Stimulated activated CD8-positive, alpha-beta memory T cell treated with anti-CD3 and anti-CD28 coated beads, Interleukin-12 subunit alpha, Interleukin-12 subunit beta, amount 100 ng/mL, for 24 hours (primary cell): ENCODE data around the gene PALD1.
A peak's percentile ranks its signal among the peaks of the same experiment; 100 is the strongest.

ENCODE experiments used
- DNase-seq: peaks from one replicate; pipeline ENCODE4 v3.0.0-alpha.2; 2020; ENCODE audit errors: extremely low read depth

PALD1 gene

DNA sequence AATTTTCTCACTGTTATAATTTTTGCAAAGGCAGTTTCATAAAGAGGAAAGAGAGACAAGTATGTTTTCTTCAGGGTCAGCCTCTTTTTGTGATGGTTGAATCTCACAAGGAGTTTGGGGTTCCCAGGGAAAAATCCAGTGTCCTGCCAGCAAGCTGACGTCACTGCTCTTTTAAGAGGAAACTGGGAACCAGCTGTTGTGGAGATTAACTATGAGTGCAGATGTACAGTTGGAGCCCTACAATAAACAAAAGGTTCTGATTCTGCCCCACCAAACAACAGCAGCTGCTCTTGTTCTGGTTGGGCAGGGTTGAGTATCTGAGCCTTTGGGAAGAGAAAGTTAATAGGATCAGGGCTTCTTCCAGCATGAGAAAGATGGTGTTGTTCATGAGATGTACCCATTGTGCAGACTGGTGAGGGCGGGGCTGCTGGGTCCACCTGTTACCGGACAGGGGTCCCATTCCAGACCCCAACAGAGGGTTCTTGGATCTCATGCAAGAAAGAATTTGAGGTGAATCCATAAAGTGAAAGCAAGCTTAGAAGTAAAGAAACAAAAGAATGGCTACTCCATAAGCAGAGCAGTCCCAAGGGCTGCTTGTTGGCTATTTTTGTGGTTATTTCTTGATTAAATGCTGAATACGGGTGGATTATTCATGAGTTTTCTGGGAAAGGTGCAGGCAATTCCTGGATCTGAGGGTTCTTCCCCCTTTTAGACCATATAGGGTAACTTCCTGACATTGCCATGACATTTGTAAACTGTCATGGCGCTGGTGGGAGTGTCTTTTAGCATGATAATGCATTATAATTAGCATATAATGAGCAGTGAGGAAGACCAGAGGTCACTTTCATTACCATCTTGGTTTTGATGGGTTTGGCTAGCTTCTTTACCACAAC lies 111.4 kb downstream of the PALD1 start:
- DNase-seq, result no peak

DNA sequence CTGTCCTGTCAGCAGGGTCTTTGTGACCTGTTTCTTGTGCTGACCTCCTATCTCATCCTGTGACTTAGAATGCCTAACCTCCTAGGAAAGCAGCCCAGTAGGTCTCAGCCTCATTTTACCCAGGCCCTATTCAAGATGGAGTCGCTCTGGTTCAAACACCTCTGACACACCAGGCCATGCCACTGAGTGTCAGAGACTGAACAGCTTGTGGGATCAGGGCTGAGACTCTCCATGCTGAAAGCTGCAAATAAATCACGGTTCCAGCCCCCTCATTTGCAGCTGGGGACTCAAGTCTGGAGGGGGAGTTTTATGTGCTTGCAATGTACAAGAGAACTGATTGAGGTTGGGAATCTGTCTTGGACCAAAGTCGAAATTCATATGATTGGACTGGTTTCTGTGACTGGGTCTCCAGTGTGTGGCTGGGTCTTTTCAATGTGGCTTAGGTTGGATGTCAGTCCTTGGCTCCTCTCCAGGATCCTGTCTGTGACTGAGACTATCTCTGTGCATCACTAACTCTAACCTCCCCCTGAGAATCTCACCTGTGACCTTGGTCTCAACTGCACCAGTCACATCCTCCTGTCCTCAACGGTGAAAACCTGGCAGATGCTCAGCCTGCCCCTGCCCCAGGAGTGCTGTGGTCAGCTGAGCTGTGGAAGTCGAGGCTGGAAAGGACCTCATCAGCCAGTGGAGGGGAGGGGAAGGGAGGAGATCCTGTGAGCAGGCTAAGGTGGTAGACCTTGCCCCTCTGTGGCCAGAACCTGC lies 112.3 kb downstream of the PALD1 start:
- no peak for DNase-seq

DNA sequence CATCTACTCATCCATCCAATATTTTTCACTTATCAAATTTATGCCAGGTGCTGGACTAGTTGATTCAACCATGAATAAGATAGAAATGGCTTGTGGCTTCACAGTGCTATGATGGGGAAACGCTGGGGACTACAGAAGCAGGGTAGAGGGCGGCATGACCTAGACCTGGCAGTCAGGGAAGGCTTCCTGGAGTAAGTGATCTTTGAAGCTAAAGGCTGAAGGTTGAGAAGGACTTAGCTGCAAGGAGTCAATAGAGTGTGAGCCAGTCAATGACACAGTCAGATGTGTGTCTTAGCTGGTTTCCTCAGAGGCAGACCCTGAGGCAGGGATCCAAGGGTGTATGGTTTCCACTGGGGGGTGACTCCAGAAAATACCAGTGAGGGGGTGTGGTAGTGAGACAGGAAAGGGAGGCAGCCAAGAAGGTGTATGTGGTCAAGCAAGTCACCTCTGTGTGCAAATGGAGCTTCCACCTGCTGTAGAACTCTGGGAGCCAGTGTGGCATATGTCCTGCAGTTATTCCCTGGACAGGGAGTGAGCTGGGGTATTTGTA lies 113.7 kb downstream of the PALD1 start:
- DNase-seq, result no peak

DNA sequence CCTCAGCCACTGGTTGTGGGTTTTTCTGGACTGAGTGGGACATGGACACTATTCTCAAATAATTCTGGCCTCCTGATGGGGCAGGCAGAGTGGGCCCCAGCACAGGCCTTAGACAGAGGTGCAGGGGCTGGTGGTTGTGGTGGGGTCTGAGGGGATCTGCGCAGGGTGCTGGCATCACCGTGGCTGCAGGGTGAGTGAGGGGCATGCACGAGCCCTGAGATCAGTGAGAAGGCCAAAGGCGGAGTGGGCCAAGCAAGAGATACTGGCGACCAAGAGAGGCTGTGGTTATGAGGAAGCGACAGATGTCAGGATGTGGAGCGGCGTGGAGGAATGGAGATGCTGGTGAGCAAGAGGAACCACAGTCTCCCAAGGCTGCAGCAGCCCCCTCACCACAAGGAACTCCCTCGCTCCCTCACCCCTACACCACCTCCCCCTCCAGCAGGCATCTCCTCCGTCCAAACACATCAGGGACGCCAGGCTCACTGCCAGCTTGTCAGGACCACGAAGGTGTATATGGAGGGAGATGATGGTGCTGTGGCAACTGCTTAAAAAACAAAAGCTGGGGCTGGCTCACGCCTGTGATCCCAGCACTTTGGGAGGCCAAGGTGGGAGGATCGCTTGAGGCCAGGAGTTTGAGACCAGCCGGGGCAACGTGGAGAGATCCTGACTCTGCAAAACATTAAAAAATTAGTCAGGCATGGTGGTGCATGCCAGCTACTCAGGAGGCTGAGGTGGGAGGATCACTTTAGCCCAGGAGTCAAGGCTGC lies 114.4 kb downstream of the PALD1 start:
- DNase-seq, result no peak

DNA sequence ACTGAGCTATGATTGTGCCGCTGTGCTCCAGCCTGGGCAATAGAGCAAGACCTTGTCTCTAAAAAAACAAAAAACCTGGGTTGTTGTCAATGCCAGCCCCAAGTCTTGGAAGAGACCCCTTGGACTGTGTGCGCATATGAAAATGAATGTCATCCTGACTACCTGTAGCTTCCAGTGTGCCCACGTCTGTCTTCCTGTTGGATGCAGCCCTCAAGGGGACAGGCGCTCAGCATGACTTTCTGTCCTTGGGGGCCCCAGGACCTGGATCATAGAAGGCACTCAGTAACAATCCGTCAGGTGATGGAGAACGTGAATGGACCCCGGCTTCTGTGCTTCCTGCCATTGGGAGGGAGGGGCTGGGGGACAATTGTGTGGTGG lies 114.9 kb downstream of the PALD1 start:
- DNase-seq, result no peak

DNA sequence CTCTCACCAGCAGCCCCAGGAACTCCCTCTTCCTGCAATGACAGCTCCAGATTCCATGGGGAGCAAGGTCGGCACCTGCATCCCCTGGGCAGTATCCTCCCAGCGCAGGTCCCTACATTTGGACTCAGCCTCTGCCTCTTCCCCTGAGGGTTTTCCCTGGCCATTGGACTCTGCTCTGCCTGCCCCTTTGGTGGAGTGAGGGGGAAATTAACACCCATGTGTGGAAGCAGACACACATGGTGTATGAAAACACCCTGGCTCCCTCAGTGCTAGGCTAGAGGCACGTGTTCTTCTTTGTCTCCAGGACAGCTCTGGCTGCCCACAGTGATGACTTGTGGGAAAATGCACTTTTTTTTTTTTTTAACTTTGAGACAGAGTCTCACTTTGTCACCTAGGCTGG lies 115.6 kb downstream of the PALD1 start:
- no peak for DNase-seq

DNA sequence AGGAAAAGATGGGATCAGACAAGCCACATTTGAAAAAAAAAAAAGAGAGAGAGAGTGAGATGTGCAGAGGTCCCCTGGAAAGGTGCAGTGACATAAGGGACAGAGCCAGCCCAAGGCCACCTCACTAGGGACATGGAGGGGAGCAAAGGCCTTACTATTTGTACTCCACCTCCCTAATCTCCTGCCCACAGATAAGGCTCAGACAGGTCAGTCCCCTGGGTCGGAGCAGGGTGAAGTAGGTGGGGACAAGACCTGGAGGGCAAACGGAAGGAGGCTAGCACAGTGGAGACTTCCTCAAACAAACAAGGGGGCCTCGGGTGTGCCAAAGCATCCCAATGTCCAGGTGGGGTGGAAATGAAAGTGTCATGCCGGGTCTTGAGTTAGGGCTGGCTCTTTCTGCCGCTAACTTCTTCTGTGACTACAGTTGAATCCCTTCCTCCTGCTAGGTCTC lies 117.0 kb downstream of the PALD1 start:
- DNase-seq, result no peak

DNA sequence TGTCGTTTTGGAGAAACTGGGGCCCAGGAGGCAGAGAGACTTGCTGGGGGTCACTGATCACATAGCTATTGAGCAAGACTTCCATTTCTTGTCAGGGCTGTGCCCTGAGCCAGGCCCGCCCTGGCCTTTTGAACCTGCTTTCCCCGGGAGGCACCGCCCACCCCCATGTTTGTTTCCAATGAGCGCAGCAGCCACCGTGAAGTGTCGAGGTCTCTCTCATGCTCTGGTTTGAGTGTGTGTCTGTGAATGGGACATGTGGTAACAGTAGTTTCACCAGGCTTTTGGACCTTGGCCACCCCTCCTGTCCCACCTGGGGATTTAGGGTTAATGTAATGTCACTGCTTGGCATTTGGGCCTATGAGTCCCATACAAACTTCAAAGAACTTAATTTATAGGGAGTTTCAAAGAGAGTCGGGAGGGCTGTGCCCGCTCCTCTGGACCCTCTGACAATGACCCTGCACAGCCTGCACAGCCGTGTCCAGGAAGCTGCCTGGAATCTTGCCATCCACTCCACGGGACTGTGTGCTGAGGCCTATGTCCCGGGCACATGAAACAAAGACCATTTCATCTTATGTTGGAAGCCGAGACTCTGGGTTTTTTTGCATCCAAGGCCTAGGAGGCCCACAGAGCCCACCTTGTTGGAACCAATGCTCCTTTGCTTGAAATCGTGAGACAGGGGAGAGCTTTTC lies 117.7 kb downstream of the PALD1 start:
- no peak for DNase-seq

DNA sequence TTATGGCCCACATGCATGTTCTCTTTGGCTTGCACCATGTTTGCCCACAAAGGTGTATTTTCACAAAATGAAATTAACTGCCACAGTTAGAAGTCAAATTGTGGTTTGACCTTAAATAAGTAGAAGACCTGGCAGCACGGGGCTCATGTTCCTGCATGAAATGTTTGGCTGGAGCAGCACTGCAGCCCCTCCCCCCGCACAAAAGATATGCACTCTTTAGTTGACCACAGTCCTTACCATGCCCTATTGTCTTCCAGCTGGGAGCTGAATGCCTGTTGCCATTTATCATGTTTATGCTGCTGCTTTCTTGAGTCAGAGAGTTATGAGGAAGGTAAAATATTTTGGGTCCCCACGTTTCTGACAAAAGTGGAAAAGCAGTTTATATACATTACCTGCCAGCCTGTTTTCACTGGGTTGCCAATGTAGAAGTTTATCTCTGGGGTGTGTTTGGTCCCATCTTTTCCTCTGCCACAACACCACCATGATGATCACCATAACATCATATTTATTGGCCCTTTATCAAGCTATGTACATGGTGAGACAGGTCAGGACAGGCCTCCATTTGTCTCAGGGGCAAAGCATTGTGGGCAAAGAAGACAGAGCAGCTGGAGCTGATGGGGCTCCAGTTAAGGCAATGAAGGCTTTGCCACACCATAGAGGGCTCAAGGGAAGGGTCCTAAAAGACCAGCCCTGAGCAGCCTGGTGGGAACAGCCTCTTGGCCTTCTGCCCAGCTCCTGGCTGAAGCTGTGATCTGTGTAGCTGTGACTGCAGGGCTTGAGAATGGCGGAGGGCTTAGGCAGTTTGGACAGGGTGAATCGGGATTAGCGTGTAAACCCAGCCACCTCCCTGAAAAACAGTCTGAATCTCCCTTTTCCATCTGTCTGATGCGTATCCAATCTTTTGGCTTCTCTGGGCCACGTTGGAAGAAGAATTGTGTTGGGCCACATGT lies 118.6 kb downstream of the PALD1 start:
- DNase-seq, result no peak

DNA sequence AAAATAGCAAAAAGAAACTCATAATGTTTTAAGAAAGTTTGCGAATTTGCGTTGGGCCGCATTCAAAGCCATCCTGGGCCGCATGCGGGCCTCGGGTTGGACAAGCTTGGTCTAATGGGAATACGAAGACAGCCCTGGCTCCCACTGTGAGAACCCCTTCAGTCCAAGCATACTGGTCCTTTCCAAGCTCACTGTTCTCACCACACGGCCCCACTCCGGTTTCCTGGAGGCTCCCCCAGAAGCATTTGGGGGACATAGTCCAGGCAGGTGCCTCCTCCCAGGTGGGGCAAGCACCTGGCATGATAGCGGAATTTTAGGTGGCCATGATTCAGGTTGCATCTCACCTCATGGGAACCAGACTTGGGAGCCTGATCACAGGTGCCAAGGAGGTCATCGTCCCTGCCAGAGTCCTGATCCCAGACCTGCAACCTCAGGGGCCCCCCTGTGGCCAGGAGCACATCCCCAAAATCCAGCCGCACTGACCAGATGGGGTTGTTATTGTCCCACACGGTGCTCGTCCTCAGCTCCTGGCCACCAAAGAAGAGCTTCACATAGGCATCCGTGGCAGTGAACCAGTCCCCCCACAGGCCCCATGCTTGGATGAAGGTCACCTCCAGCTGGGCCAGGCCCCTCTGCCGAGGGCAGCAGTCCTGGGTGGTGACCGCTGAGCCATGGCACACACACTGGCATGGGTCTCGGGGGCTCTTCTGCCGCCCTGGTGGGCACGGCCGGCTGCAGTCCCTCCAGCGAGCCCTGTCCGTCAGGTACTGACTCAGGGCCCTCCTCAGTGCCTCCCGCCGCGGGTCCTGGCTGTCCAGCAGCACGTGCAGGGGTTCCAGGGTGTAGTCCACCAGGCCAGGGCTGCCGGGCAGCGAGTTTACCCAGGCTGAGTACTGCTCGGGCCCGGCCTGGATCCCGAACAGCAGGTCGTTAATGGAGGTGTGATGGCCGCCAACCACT lies 119.6 kb downstream of the PALD1 start:
- no peak for DNase-seq

DNA sequence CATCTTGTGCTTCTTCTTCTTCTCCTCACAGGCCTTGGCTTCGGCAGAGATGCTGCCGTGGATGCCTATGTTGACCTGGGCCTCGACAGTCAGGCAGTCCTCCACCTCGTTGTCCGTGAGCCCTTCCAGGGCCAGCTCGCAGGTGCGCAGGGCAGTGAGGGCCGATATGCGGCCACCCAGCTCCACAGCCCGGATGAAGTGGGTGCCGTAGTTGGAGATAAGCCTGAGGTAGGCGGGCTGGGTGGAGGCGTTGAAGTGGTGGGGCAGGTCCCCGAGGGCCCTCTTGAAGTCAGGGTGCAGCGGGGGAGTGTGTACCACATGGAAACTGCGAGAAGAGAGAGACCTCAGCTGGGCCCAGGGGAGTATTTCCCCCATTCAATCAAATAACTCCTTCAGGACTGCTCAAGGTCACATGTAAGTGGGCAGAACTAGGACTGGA lies 120.3 kb downstream of the PALD1 start:
- DNase-seq, result no peak

DNA sequence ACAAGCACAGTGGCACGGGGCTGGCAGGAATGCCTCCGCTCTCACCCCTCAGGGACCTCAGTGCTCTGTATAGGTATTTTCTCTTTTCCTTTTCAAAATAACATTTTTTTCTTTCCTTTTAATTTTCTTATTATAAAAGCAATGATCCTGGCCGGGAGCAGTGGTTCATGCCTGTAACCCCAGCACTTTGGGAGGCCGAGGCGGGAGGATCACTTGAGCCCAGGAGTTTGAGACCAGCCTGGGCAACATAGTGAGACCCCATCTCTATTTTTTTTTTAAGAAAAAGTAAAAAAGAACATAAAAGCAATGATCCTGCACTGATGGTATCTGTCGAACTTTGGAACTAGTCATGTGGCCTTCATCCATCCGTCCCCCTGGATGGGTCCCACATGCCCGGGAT lies 120.8 kb downstream of the PALD1 start:
- DNase-seq, result no peak

DNA sequence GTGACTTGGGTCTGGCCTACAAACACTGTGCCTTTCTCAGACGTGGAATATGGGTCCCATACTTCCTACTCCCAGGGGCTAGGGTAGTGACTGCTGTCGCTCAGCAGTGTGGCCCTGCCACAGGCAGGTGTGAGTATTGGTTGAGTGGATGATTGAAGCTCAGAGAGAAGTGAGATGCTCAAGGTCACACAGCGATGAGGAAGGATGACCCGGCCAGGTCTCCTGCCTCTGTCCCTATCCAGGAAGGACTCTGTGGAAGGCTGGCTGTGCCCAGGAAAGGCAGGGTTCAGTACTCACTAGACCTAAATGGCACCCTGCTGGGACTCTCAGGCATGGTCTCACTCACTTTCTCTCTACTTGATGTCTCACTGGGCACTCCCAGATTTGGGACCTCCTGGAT lies 121.2 kb downstream of the PALD1 start:
- no peak for DNase-seq

DNA sequence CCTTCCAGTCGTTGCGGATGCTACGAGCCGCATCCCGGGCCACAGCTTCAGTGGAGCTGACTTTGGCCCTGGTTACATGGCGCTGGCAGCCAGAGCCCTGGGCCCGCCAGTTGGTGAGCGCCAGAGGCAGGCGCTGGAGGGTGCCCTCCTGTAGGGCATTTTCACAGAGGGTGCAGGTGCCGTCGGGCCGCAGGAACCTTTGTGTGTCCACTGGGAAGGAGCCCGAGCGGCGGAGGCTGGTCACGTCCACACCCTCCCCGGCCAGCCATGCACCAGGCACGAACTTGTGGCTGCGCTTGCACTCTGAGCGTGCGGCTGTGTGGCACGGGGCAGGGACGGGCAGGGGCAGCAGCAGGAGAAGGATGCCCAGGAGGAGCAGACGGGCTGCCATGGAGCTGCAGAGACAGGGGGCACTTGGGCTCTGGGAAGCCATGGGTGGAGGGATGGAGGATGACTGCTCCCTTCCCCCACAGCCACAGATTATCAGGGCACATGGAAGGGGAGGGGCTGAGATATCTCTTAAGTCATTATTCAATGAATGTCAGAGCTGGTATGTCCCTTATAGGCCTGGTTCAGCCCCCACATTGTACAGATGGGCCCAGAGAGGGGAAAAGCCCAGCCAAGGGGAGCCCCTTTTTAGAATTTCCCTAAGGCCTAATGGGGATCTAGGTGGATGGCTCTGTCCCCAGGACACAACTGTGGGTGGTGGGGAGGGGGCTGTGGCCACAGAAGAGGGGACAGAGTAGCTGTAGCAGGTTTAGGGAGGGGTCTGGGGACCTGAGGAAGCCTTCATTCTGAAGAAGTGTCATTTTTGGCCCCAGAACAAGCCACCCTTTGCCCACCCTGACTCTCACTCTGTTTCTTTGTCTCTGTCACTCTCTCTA lies 122.2 kb downstream of the PALD1 start:
- DNase-seq, result no peak

DNA sequence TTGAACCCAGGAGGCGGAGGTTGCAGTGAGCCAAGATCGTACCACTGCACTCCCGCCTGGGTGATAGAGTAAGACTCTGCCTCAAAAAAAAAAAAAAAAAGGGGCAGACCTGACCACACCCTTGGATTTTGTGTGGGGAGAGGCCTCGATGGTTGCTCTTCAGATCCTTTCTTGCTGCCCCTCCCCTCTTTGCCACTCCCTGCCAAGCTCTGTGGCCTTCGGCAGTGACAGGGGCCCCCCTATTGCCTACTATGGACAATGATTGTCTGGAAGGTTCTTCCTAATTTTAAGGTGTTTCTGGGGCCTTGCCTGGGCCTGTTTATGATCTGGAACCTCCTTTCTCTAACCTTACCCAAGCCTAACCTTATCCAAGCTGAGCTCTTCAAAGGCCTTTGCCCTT lies 123.2 kb downstream of the PALD1 start:
- no peak for DNase-seq

DNA sequence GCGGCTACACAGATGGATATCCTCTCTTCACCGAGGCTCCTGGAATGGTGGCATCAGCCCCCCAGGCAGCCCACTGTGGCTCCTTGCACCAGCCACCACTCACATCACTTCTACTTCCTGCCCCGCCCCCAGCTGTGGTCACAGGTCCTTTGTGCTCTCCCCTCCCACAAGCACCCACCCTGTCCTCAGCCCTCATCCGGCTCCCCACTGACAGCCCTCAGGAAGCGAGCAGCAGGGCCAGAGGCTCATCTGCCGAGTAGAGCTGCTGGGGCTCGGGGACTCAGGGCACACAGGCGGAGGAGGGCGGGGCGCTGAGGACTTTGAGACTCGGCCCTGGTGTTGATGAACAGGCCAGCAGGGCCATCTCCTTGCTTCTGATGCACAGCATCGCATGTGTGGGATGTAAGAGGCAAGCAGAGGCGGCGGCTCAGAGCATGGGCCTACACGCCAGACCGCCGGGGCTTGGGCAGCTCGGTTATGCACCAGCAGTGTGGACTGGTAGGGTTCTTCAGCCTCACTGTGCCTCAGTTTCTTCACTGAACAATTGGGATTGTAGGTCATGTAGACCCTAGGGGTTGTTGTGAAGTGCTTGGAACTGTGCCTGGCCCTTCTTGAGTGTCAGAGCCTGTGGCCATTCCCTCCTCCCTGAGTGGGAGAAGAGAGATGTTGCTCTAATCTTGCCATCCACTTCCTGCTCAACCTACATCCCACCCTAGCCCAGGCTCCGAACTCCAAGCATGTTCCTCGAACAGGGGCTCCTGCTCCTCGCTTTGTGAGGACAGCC lies 124.3 kb downstream of the PALD1 start, which contains the start of gene PRF1:
TSS of gene PRF1 (minus strand) at position 77 of the 784 bp plus-strand sequence. CDS start 1,839 bp downstream, outside the sequence.
- DNase-seq, result peak; percentile 64

DNA sequence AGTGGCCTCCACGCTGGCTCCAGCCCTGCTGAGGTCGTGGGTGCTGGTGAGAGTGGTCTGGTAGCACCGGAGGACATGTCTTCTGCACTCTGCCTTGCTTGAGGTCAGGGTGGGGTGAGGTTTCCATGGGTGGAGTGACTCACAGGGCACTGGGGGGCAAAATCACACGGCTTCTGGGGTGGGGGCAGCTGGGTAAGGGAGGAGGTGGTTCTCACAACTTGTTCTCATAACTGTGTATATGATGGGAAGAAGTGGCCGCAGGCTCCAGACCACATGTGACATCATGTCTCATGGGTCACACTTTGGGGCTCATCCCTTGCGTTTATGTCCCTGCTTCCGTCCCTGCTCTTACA lies 124.9 kb downstream of the PALD1 start:
- DNase-seq, result no peak
